HG02610 (cell line): ENCODE data around the gene PLEKHA6.

Experiments used
- ATAC-seq: cut with Tn5 transposase; IDR thresholded peaks from one replicate; pipeline ENCODE4 v1.9.1; 2021; ENCODE audit warnings: mild to moderate bottlenecking, moderate library complexity; ENCODE audit not compliant: unreplicated experiment

PLEKHA6 gene

GRCh38 chr1:204382714-204383083, 23.0 kb upstream of the PLEKHA6 start:
- no peak for ATAC-seq

GRCh38 chr1:204380293-204380831, 20.6 kb upstream of the PLEKHA6 start:
- no peak for ATAC-seq

GRCh38 chr1:204377800-204378668, 18.3 kb upstream of the PLEKHA6 start:
- ATAC-seq, result no peak

- no peak for ATAC-seq
These were observed 17.4 kb upstream of the PLEKHA6 start for GRCh38 chr1:204376919-204377799.

- no peak for ATAC-seq
These were observed 16.7 kb upstream of the PLEKHA6 start for GRCh38 chr1:204376465-204376864.

GRCh38 chr1:204373911-204374310, 14.2 kb upstream of the PLEKHA6 start:
- no peak for ATAC-seq

GRCh38 chr1:204370176-204370575, 10.4 kb upstream of the PLEKHA6 start:
- no peak for ATAC-seq

GRCh38 chr1:204368996-204369726, 9.4 kb upstream of the PLEKHA6 start:
- ATAC-seq, result no peak

- ATAC-seq, result no peak
These were observed 8.2 kb upstream of the PLEKHA6 start for GRCh38 chr1:204367956-204368355.

GRCh38 chr1:204367193-204367858, 7.6 kb upstream of the PLEKHA6 start:
- ATAC-seq, result no peak

- ATAC-seq, result no peak
These were observed 7.0 kb upstream of the PLEKHA6 start for GRCh38 chr1:204366759-204367158.

GRCh38 chr1:204363335-204364114, 3.8 kb upstream of the PLEKHA6 start:
- ATAC-seq, result no peak

- ATAC-seq, result no peak
These were observed 3.2 kb upstream of the PLEKHA6 start for GRCh38 chr1:204362984-204363334.

GRCh38 chr1:204361781-204362180, 2.1 kb upstream of the PLEKHA6 start:
- no peak for ATAC-seq

GRCh38 chr1:204361341-204361771, 1.6 kb upstream of the PLEKHA6 start:
- ATAC-seq, result no peak

- ATAC-seq, result no peak
These were observed 585 bp upstream of the PLEKHA6 start for GRCh38 chr1:204360314-204360713.

- no peak for ATAC-seq
These were observed 627 bp downstream of the PLEKHA6 start for GRCh38 chr1:204359131-204359473.

GRCh38 chr1:204358605-204359004, 1.1 kb downstream of the PLEKHA6 start:
- ATAC-seq, result no peak

GRCh38 chr1:204357551-204358490, 1.9 kb downstream of the PLEKHA6 start:
- no peak for ATAC-seq
